GM21367 (cell line): Measurements from ENCODE around the gene DDX56.
"Not testable (repeated sequence)": the region's sequence is repeated elsewhere in the genome, so short reads cannot be mapped to it uniquely, and the experiment has no call there.

Experiments used
- ATAC-seq: cut with Tn5 transposase; IDR thresholded peaks from one replicate; pipeline ENCODE4 v1.9.1; 2021; ENCODE audit not compliant: unreplicated experiment

DDX56 gene

GRCh38 chr7:44565097-44565794, 8.5 kb downstream of the DDX56 start:
- ATAC-seq: no peak

GRCh38 chr7:44564606-44565005, 9.1 kb downstream of the DDX56 start:
- ATAC-seq: no peak

GRCh38 chr7:44563171-44563679, 10.5 kb downstream of the DDX56 start:
- no peak for ATAC-seq

- ATAC-seq: not testable (repeated sequence)
Observed at GRCh38 chr7:44562622-44562962, 11.1 kb downstream of the DDX56 start.

- ATAC-seq: no peak
Observed at GRCh38 chr7:44561962-44562621, 11.6 kb downstream of the DDX56 start.

GRCh38 chr7:44561481-44561880, 12.2 kb downstream of the DDX56 start:
- ATAC-seq: no peak

- no peak for ATAC-seq
Observed at GRCh38 chr7:44559485-44559884, 14.2 kb downstream of the DDX56 start.

GRCh38 chr7:44557485-44557884, 16.2 kb downstream of the DDX56 start:
- ATAC-seq: no peak

GRCh38 chr7:44555350-44555749, 18.4 kb downstream of the DDX56 start:
- no peak for ATAC-seq

GRCh38 chr7:44552473-44553005, 21.2 kb downstream of the DDX56 start:
- ATAC-seq: not testable (repeated sequence)

GRCh38 chr7:44549457-44549856, 24.3 kb downstream of the DDX56 start:
- ATAC-seq: no peak

GRCh38 chr7:44548893-44549292, 24.8 kb downstream of the DDX56 start:
- no peak for ATAC-seq

- ATAC-seq: no peak
Observed at GRCh38 chr7:44547536-44548231, 26.0 kb downstream of the DDX56 start.

- no peak for ATAC-seq
Observed at GRCh38 chr7:44541876-44542610, 31.7 kb downstream of the DDX56 start.

GRCh38 chr7:44541028-44541869, 32.5 kb downstream of the DDX56 start, which contains the start of gene NPC1L1:
TSS of gene NPC1L1 (minus strand) at chr7:44541330. CDS start at chr7:44541259, 71 bp downstream.
- ATAC-seq: no peak

GRCh38 chr7:44540592-44541027, 33.1 kb downstream of the DDX56 start:
- ATAC-seq: no peak

- no peak for ATAC-seq
Observed at GRCh38 chr7:44539669-44540506, 33.8 kb downstream of the DDX56 start.

- no peak for ATAC-seq
Observed at GRCh38 chr7:44538798-44539668, 34.7 kb downstream of the DDX56 start.
